Activated CD4-positive, CD25-positive, alpha-beta regulatory T cell (primary cell): Measurements from ENCODE around the gene CHST3.

ENCODE experiments used
- DNase-seq, 4 experiments: peaks; one replicate each; lab custom pipeline; 2025; lab: John Stamatoyannopoulos, UW

CHST3 gene

GRCh38 chr10:72056932-72057751, 92.9 kb downstream of the CHST3 start:
- DNase-seq, result no peak

DNA sequence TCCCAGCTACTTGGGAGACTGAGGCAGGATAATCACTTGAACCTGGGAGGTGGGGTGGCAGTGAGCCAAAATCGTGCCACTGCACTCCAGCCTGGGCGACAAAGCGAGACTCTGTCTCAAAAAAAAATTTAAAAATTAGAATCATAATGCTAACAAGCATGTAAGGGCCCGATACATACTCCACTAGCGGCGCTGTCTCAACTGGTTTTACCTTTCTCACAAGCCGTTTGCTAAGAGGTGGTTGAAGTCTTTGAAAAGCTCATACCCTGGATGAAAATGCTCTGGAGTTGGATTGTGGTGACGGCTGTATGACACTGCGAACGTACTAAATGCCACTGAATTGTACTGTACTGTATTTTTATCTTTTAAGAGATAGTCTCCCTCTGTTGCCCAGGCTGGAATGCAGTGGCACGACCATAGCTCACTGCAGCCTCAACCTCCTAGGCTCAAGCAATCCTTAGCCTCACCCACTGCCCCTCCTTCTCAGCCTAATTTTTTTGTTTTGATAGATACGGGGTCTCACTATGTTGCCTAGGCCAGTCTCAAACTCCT, 94.2 kb downstream of the CHST3 start:
- DNase-seq, result no peak

DNA sequence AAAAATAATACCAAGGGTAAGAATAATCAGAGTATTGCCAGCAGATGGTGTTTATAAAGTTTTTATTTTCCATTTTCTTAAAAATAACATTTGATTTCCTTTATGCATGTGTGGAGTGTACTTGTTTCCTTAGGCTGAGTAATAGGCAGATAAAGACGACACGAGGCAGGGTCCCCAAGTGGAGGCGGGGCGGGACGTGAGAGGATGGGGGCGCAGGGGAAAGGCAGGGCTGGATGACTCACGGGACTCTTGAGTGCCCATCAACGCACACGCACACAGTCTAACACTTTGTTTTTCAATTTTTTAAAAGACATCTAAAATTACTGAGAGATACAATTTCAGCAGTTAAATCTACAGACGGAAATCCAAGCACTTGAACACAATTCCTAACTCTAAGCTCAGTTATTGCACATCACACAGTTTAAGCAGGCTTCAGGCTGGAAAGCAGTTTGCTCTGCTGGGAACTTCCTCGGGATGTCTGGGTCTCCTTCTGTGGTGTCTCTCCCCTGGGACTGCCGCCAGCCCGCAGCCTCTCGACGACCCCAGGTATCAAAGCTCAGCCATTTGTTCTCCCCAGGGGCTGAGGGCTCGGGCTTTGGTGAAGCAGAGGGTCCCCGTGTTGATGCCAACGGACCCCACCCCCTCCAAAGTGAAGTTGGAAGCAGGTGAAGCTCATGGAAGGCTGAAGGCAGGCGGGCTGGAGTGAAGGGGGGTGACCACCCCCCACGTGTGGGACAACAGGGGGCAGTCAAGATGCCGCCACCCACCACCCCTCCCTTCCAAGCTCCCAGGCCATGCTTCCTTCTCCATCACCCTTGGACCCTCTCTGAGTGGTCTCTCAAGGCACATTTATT, 95.0 kb downstream of the CHST3 start:
- DNase-seq, result no peak

DNA sequence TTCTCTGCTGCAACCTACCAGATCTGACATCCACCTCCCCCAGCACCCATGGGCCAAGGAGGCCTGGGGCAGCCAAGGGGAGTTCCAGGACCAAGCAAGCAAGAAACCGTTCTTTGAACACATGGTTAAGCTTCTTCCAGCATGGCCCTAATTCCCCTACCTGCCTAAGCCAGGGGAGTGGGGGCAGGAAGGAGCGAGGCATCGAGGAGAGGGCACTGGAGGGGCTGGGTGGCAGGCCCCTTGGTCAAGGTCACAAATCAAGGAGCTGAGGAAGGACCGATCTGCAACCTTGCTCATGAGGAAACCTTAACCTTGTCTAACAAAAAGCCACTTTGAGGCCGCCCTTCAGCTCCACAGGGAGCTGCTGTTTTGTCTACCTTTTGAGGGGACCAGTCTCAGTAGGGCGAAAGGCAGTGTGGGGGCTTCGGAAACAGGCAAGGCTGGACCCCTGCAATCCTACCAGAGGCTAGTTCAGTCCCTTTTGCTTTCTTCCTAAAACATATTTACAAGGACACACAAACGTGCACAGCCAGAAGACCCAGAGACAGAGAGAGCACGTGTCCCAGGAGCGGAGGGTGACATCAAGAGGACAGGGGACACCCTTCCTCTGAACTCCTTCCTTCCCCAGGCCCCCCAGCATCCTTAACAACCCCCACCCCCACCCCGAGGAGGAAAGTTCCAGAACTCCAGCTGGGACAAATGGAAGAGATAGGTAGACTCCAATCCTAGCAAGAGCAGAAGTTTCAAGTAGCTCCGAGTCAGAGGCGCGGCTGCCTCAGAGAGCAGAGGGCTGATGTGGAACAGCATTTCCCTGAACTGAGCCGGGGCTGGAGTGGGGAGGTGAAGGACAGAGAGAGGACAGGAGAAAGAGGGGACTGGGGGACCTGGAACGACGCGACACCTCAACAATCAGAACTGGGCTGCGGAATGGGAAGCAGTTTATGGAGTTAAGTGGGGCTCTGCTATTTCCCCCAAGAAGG, 95.9 kb downstream of the CHST3 start:
- no peak for DNase-seq

GRCh38 chr10:72061491-72061890, 97.3 kb downstream of the CHST3 start:
- no peak for DNase-seq

DNA sequence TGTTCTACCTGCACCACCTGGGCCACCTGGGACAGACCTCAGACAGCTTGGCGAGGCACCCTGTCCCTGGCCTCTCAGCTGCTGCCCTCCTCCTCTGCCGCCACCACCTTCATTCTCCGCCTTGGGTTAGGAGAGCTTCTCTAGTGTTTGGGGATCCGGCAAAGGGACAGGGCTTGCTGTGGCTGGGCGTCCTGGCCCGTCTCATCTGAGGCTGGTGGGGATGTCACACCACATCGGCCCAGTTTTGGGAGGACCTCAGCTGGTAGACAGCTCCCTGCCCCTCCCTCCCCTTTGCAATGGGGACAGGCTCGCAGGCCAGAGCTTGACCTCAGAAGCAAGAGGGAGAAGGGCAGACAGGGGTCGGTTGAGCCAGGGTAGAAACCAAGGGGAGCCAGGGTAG, 97.7 kb downstream of the CHST3 start:
- DNase-seq, result no peak

DNA sequence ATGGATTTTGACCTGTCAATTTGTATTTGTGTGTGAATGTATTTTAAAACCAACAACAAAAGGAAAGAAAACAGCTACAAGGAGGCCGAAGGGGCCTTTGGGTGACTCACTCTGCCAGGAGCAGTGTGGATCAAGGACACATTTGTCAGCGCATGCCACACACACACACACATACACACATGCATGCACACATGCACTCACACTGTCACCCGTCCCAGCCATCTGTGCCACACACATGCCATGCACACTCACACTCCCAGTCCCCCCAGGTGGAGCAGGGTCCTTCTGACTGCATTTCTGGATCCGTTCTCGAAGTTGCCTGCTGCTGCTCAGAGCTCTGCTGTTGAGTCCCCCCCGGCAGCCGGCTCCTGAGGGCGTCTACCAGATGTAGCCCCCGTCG, 98.2 kb downstream of the CHST3 start:
- DNase-seq, result no peak
